ENCODE results near the gene AWAT2. TPM values are rescaled to one million over a fixed set of nuclear protein-coding genes. Genes with fewer than 3 reads are reported as not detected.

AWAT2 gene
- total RNA-seq, 3 donors from 2014 or later, result not detected

- DNase-seq (ENCODE audit: low spot score in 2 of 2), result no peak
- TF ChIP-seq POLR2AphosphoS5 (IDR thresholded peaks at IDR 0.05) (no peak), CTCF (IDR thresholded peaks at IDR 0.05) (no peak), POLR2A (IDR thresholded peaks at IDR 0.05) (no peak)
Measured at GRCh38 chrX:70013466-70014381, 36.0 kb downstream of the AWAT2 start.

GRCh38 chrX:70012756-70013155 is 37.0 kb downstream of the AWAT2 start:
- Histone ChIP-seq H3K9me3 (peaks cover 0 to 2% of the 10 kb centered on the region in 2 donors), H3K27me3 (peaks cover 0 to 43% of the 10 kb centered on the region in 2 donors), H3K36me3 (no peaks in the 10 kb centered on the region), H3K27ac (no peak overlapping the region), H3K4me1 (no peaks in the 10 kb centered on the region), H3K4me3 (no peak overlapping the region)
- TF ChIP-seq POLR2AphosphoS5 (IDR thresholded peaks at IDR 0.05) (no peak), CTCF (IDR thresholded peaks at IDR 0.05) (no peak), POLR2A (IDR thresholded peaks at IDR 0.05) (no peak)
- intact Hi-C loops (cut with DNase I; ENCODE audit: low total_unique reads), result no loop called here
- DNase-seq (ENCODE audit: low spot score in 2 of 2), result no peak

More at GRCh38 chrX:70013466-70014381, 36.0 kb downstream of the AWAT2 start:
- Histone ChIP-seq H3K27me3 (peaks cover 0 to 43% of the 10 kb centered on the region in 2 donors), H3K4me3 (no peak overlapping the region), H3K27ac (no peak overlapping the region), H3K9me3 (peaks cover 0 to 9% of the 10 kb centered on the region in 2 donors), H3K36me3 (no peaks in the 10 kb centered on the region), H3K4me1 (no peaks in the 10 kb centered on the region)
- intact Hi-C loops (cut with DNase I; ENCODE audit: low total_unique reads), result no loop called here

- intact Hi-C loops (cut with DNase I; ENCODE audit: low total_unique reads), result no loop called here
- Histone ChIP-seq H3K4me3 (no peak overlapping the region), H3K27ac (no peak overlapping the region), H3K27me3 (peaks cover 0 to 47% of the 10 kb centered on the region in 2 donors), H3K36me3 (no peaks in the 10 kb centered on the region), H3K9me3 (peaks cover 3 to 8% of the 10 kb centered on the region in 2 donors), H3K4me1 (no peaks in the 10 kb centered on the region)
- TF ChIP-seq POLR2A (IDR thresholded peaks at IDR 0.05) (no peak), POLR2AphosphoS5 (IDR thresholded peaks at IDR 0.05) (no peak)
- DNase-seq (ENCODE audit: low spot score in 2 of 2), result no peak
Measured at GRCh38 chrX:70009970-70010369, 39.8 kb downstream of the AWAT2 start.

GRCh38 chrX:70009049-70009448 is 40.7 kb downstream of the AWAT2 start:
- H3K4me3 ChIP-seq, result no peak overlapping the region
- no peaks in the 10 kb centered on the region for H3K4me1 ChIP-seq
- peaks cover 3 to 8% of the 10 kb centered on the region in 2 donors for H3K9me3 ChIP-seq
- intact Hi-C loops (cut with DNase I; ENCODE audit: low total_unique reads), result no loop called here
- no peak for TF ChIP-seq CTCF (IDR thresholded peaks at IDR 0.05)
- TF ChIP-seq POLR2A (IDR thresholded peaks at IDR 0.05), result no peak
- no peak for TF ChIP-seq POLR2AphosphoS5 (IDR thresholded peaks at IDR 0.05)
- no peaks in the 10 kb centered on the region for H3K36me3 ChIP-seq
- H3K27me3 ChIP-seq, result peaks cover 0 to 43% of the 10 kb centered on the region in 2 donors
- no peak for DNase-seq (ENCODE audit: low spot score in 2 of 2)
- no peak overlapping the region for H3K27ac ChIP-seq

- Histone ChIP-seq H3K36me3 (no peaks in the 10 kb centered on the region), H3K27me3 (peaks cover 0 to 39% of the 10 kb centered on the region in 2 donors), H3K4me3 (no peak overlapping the region), H3K27ac (no peak overlapping the region), H3K9me3 (peaks cover 3 to 8% of the 10 kb centered on the region in 2 donors), H3K4me1 (no peaks in the 10 kb centered on the region)
- intact Hi-C loops (cut with DNase I; ENCODE audit: low total_unique reads), result no loop called here
- no peak for TF ChIP-seq POLR2A (IDR thresholded peaks at IDR 0.05)
- no peak for TF ChIP-seq POLR2AphosphoS5 (IDR thresholded peaks at IDR 0.05)
- no peak for TF ChIP-seq CTCF (IDR thresholded peaks at IDR 0.05)
- DNase-seq (ENCODE audit: low spot score in 2 of 2), result no peak
Measured at GRCh38 chrX:70007946-70008345, 41.8 kb downstream of the AWAT2 start.

All from breast epithelium (tissue), 4 donors.